ENCODE measurements around the gene WRAP53.

WRAP53 gene

DNA sequence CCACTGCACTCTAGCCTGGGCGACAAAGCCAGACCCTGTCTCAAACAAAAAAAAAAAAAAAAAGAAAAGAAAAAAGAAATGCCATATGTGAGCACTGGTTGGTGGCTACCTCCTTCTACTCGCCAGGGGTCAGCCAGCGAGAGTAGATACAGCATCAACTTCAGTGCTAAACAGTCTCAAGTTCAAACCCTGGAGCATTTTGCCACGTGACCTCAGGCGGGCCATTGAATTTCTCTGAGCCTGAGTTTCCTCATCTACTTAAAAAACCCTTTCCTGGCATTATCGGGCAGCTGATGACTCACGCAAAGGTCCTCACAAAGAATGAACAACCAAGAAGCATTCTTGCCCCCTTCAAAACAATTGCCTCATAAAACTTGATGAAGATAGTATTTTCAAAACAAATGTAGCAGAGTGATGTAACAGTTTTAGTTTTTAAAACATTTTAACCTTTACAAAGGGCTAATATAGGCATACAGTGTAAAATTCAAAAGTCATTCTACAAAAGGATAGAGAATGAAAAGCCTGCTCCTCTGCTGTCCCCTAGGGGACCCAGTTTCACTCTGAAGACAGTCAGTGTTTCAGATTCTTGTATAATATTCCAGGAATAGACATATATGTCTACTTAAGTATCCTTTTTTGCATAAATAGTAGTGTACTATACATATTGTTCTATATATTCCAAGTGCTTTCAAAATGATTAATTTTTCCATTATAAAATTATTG lies 57.6 kb downstream of the WRAP53 start:
- no peak for DNase-seq (ENCODE audit: low read depth)
- TF ChIP-seq, protein P1, sequence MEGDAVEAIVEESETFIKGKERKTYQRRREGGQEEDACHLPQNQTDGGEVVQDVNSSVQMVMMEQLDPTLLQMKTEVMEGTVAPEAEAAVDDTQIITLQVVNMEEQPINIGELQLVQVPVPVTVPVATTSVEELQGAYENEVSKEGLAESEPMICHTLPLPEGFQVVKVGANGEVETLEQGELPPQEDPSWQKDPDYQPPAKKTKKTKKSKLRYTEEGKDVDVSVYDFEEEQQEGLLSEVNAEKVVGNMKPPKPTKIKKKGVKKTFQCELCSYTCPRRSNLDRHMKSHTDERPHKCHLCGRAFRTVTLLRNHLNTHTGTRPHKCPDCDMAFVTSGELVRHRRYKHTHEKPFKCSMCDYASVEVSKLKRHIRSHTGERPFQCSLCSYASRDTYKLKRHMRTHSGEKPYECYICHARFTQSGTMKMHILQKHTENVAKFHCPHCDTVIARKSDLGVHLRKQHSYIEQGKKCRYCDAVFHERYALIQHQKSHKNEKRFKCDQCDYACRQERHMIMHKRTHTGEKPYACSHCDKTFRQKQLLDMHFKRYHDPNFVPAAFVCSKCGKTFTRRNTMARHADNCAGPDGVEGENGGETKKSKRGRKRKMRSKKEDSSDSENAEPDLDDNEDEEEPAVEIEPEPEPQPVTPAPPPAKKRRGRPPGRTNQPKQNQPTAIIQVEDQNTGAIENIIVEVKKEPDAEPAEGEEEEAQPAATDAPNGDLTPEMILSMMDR (IDR thresholded peaks at IDR 0.05; ENCODE audit: low read depth, low read length, missing control alignments): no peak
- H3K4me3 ChIP-seq (ENCODE audit: low read depth, low read length): no peak overlapping the region

DNA sequence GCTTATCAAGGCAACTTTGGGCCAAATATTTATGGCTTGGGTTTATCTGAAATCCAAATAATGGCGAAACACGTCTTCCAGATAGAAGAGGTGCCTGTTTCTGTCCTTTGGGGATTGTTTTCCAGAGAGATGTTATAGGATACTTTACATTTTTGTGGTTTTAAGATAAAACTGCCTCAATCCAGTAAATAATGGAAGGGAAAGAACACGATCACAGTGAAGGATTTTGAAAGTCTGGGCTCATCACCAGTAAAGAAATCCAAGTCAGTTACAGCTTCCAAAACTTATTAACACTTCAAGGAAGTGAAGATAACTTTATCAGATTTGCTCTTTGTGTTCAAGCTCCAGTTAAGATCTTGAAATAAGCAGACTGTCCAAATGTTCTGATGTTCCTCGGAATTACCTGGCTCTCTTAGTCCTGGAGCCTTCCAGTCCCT lies 59.4 kb downstream of the WRAP53 start:
- TF ChIP-seq, protein P1 (IDR thresholded peaks at IDR 0.05; ENCODE audit: low read depth, low read length, missing control alignments): no peak
- H3K4me3 ChIP-seq (ENCODE audit: low read depth, low read length): no peak overlapping the region
- no peak for DNase-seq (ENCODE audit: low read depth)

DNA sequence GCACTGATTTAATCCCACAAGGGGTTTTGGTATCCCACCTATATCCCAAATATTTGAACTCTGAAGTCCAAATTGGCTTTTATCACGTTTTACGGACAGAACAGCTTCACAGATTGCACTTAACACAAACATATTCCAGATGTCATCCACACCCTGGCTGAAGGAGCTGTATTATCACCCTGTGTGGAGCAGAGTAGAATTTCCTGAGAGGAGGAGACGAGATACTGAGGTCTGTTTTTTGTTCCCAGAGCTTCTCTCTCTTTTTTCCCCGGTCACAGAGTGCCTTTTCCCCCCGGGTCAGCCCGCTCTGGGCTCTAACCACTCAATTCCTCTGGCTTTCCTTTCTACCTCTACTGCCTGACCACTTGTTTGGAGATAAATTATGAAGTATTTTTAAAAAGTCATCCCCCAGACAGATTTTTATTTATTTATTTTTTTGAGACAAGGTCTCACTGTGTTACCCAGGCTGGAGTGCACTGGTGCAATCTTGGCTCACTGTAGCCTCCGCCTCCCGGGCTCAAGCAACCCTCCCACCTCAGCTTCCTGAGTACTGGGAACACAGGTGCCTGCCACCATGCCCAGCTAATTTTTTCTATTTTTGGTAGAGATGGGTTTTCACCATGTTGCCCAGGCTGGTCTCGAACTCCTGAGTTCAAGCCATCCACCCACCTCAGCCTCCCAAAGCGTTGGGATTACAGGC lies 59.9 kb downstream of the WRAP53 start:
- no peak for DNase-seq (ENCODE audit: low read depth)
- TF ChIP-seq, protein P1 (IDR thresholded peaks at IDR 0.05; ENCODE audit: low read depth, low read length, missing control alignments): no peak
- H3K4me3 ChIP-seq (ENCODE audit: low read depth, low read length): no peak overlapping the region

DNA sequence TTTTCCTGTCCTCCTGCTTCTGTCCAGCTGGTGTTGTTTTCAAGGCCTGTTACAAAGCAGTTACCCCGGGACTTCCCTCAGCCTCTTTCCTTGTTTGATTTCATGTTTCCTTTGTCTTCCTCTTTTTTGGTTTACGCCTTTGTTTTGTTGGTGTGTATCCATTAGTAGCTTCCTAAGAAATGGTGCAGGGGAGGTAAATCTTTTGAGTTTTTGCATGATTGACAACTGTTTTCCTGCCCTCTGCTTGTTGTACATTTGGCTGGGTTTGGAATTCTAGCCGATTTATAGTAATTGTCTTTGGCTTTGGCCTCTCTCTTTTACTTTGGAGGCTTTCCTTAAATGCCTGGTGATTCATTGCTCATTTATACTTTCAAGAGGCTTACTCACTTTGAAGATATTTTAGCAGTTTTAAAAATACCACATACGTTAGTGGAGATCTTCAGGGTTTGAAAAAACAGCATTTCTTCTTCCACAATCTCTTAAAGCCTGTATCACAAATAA lies 62.1 kb downstream of the WRAP53 start:
- no peak overlapping the region for H3K4me3 ChIP-seq (ENCODE audit: low read depth, low read length)
- no peak for DNase-seq (ENCODE audit: low read depth)
- TF ChIP-seq, protein P1 (IDR thresholded peaks at IDR 0.05; ENCODE audit: low read depth, low read length, missing control alignments): no peak
